Epithelial cell of esophagus (primary cell): ENCODE results near the gene FAM32A.

ENCODE experiments used
- DNase-seq: peaks from one replicate; pipeline ENCODE4 v3.0.0; 2010; ENCODE audit warnings: low read depth
- H3K4me3 ChIP-seq: 2 replicates; pipeline ENCODE4 v1.5.1; 2011; ENCODE audit warnings: mild to moderate bottlenecking, low read length, control low read depth
- TF ChIP-seq, protein P1 (sequence below): IDR thresholded peaks from 2 replicates; pipeline ENCODE4 v1.5.1; 2011; ENCODE audit warnings: low read depth, mild to moderate bottlenecking, low read length, control low read depth, inconsistent platforms; ENCODE audit not compliant: insufficient read depth; ENCODE audit errors: missing control alignments

Gene FAM32A

DNA sequence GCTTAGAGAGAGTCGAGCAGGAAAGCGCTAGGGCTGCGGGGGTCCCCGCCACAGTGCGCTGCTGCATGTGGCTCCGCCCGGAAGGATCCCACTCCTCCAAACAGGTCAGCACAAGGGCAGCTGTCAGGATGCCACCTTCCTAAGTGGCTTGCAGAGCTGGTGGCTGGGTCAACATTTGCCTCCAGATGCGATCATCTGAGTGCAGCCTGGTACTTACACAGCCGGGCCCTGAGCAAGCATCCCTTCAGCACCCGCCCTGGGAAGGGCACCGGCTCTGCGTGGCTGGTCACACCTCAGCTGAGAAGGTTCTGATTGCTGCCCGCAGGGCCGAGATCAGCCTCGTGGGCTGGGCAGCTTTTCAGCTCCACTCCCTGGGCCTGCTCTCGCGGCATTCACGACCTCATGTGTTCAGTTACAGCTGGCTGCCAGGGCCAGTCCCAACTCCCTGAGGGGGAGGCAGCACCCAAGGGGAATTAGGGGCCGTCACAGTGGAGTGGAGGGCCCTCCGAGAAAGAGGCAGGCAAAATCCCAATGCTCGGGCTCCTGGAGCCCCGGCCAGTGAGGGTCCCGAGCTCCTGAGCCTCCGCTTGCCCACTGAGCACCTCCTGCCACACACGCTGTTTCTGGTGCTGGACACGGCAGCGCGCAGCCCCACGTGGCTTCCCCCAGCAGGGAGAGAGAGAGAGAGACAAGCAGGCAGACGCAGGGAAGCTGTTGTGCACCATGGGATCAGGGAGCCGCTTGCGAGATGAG, 39.3 kb downstream of the FAM32A start:
- no peak overlapping the region for H3K4me3 ChIP-seq
- TF ChIP-seq, protein P1, sequence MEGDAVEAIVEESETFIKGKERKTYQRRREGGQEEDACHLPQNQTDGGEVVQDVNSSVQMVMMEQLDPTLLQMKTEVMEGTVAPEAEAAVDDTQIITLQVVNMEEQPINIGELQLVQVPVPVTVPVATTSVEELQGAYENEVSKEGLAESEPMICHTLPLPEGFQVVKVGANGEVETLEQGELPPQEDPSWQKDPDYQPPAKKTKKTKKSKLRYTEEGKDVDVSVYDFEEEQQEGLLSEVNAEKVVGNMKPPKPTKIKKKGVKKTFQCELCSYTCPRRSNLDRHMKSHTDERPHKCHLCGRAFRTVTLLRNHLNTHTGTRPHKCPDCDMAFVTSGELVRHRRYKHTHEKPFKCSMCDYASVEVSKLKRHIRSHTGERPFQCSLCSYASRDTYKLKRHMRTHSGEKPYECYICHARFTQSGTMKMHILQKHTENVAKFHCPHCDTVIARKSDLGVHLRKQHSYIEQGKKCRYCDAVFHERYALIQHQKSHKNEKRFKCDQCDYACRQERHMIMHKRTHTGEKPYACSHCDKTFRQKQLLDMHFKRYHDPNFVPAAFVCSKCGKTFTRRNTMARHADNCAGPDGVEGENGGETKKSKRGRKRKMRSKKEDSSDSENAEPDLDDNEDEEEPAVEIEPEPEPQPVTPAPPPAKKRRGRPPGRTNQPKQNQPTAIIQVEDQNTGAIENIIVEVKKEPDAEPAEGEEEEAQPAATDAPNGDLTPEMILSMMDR, result no peak
- no peak for DNase-seq

DNA sequence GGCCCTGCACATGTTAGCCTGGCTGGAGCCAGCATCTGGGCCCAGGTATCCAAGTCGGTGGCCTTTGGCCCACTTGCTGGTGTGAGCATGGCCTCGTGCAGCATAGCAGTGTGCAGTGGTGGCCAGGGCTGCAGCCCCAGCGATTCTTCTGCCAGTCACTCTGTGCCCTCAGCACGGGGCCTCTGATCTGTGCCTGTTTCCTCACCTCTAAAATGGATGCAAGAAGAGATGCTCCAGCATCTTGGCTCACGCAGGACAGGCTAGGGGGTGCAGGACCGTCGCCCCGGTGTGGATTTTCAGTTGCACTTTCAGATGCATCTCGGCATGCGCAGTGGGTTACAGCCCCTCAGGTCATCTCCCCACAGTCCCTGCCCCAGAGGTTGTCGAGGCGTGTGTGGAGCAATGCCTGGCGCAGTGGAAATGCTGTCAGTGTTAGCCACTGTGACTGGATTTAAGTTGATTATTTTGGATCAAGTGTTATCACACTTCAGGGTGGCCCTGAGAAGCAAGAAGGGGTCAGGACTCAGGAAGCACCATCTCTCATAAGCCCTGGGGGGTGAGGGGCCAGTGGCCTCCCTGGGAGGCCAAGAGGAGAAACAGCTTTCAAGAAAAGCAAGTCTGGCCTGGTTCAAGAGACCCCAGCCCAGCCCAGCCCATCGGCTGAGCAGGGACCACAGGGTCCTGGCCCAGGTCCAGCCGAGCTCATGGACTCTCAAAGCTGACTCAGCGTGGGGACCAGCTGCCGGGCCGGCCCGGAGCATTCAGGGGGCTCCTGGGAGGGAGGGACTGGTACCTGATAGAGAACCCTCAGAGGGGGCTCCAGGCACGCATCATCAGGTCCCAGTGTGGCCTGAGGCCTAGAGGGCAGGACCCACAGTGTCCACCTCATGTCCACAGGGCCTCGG, 40.3 kb downstream of the FAM32A start:
- TF ChIP-seq, protein P1, result no peak
- DNase-seq, result no peak
- no peak overlapping the region for H3K4me3 ChIP-seq

DNA sequence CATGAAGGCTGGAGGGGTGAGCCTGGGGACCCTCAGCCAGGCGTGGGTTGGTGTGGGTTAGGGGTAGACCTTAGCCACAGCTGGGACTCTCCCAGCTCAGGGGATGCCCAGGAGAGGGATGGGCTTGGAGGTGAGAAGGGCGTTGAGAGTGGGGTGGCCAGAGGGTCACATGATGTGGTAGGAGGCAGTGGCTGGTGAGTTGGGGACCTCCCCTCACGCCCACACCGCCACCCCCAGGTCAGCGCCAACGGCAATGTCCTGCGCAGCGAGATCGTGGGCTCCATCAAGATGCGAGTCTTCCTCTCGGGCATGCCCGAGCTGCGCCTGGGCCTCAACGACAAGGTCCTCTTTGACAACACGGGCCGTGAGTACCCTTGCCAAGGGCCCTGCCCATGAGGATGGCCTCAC, 41.0 kb downstream of the FAM32A start:
- H3K4me3 ChIP-seq, result no peak overlapping the region
- TF ChIP-seq, protein P1, result no peak
- DNase-seq, result no peak

DNA sequence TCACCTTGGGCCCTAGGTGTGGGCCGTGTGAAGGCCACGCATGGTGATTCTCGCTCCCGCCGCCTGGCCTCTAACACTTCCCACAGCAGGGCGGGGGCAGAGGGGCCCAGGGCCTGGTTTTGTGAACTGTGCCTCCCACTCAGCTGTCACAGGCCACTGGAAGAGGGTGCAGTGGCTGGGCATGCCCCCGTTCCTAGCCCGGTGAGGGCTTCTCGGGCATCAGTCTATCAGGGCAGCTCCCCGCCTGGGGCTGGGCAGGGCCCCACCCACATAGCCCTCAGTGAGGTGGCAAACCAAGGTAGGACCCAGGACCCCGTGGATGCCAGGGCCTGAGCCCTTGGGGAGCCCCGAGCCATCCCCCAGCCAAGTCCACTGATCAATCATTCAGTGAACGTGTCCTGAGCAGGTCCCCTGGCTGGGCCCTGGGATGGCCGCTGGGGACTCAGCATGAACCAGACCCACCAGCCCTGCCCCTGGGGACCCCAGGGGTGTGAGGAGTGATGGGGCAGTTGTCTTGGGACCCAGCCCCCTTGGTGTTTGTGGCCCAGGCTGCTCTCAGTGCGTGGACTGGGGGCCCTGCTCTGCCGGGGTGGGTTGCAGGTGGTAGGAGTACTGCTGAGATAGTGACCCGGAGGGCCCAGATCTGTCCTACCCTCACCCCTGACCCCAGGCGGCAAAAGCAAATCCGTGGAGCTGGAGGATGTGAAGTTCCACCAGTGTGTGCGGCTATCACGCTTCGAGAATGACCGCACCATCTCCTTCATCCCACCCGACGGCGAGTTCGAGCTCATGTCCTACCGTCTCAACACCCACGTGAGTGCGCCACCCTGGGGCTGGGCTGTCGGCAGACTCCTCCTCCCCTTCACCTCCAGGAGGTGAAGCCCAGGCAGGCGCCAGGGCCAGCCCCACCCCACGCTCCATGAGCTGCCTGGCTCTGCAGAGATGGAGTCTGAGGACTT, 41.9 kb downstream of the FAM32A start:
- DNase-seq, result no peak
- TF ChIP-seq, protein P1, result no peak
- no peak overlapping the region for H3K4me3 ChIP-seq

DNA sequence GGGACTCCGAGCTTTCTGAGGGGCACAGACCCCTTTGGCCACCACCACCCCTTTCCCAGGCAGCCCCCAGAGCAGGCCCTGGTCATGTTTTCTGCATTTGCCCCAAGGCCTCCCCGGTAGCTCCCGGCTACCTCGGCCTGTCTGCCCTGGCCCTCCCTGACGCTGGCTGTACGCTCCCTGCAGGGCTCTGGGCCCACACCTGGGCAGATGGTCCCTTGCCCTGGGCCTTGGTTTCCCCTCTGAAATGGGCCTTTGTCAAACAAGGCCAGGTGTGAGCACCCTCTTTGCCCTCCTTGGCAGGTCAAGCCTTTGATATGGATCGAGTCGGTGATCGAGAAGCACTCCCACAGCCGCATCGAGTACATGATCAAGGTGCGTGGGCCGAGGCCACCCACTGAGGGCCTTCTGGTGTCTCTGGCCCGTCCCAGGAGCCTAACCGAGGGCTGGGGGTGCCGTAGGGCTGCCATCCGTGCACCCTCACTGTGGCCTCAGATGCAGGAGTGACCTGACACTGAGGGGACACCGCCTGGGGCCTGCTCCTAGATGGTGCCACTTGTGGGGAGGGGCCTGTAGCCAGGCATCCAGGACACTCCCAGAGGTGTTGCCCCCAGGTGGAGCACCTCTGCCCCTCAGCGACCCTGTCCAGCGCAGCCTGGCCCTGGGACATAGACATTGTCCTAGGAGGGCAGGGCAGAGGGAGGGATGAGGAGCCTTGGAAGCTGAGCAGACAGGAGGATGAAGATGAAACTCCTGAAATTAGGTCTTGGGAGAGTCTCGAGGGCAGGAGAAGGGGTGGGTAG, 42.8 kb downstream of the FAM32A start:
- no peak for DNase-seq
- TF ChIP-seq, protein P1, result no peak
- no peak overlapping the region for H3K4me3 ChIP-seq

DNA sequence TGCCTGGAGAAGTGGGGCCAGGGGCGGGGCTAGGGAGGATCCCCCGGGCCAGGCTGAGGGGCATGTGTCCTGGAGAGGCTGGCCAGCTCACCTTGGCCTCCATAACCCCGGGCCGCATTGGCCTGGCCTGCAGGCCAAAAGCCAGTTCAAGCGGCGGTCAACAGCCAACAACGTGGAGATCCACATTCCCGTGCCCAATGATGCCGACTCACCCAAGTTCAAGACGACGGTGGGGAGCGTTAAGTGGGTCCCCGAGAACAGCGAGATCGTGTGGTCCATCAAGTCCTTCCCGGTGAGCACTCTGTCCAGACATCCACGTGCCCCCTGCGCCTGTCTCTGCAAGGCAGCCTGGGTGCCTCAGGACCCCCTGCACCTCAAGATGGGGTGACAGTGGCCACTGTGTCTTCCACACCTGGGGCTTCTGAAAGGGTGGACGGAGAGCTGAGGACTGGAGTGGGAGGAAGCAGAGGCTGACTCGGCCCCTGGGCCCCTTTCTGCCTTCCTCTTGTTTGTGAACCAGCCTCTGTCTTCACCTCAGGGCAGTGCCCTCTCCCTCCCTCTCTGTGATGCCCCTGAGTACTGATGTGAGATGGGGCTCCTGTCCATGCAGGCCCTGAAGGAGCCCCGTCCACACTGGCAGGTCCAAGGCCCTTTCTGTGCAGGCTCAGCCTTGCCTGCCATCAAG, 43.6 kb downstream of the FAM32A start:
- TF ChIP-seq, protein P1, result no peak
- H3K4me3 ChIP-seq, result no peak overlapping the region
- no peak for DNase-seq
